Measurements from ENCODE around the gene ZFHX2. TPM values are rescaled to one million over a fixed set of nuclear protein-coding genes. Genes with fewer than 3 reads are reported as not detected.
A peak's percentile ranks its signal among the peaks of the same experiment; 100 is the strongest.

ZFHX2 gene
- total and polyA plus RNA-seq, 2 of the 13 experiments (the other 11 are each of a cell fraction or from before 2014, with no cell fraction given), result 0.17 to 0.44 TPM

DNA sequence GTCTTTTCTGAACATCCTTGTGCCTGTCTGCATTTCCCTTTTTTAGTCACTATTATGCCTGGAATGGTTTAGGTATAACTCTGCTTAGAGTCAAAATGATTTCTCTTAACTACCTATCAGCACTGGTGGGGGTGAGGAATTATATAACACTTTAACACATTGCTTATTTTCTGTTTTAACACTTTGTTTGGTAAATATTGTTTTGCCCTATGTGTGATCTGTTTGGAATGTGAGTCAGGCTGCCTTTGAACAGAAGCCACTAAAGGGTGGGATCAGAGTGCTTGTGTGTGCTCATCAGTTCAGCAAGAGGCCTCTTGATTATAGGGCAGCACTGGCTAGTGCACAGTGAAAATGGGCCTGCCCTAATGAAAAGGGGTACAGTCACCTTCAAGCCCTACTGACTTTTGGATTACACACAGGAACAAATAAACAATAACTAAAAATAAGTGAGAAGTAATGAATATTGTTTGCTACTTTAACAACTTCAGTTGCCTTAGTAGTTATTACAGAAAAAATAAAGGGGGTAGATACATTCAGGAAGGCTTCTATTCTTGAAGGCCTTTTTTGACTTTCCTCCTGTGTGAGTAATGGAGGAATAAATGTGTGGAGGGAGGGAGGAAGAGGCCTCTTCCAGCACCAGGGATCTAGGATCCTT is 58.8 kb downstream of the ZFHX2 start:
- Histone ChIP-seq H3K27me3 (ENCODE audit: control insufficient read depth in 1 of 2, insufficient read depth in 2 of 2, low read length in 2 of 2) (no peaks in the 10 kb centered on the region), H3K9ac (ENCODE audit: insufficient read depth, low read depth, low read length) (no peak overlapping the region), H4K20me1 (ENCODE audit: insufficient read depth, low read length) (no peaks in the 10 kb centered on the region; the same call in 1 of the 2 replicates), H3K27ac (ENCODE audit: extremely low read length, insufficient read depth, low read length) (peak overlapping the region; percentile 3), H3K79me2 (ENCODE audit: insufficient read depth, low read length) (no peaks in the 10 kb centered on the region), H3K4me3 (replicated peaks in 1 of 3; ENCODE audit: insufficient read depth in 1 of 3, low read depth in 2 of 3, low read length in 3 of 3) (no peak overlapping the region), H2AFZ (ENCODE audit: low read length) (no peak overlapping the region), H3K4me2 (ENCODE audit: low read depth, low read length) (peak overlapping the region; percentile 5), H3K36me3 (replicated peaks in 1 of 2; ENCODE audit: control insufficient read depth in 1 of 2, insufficient read depth in 2 of 2, low read length in 2 of 2) (peaks cover 12 to 23% of the 10 kb centered on the region in 2 experiments; a peak in 4 of 5 replicates), H3K9me3 (ENCODE audit: low read length) (no peaks in the 10 kb centered on the region), H3K4me1 (ENCODE audit: insufficient read depth, low read length) (peaks cover 28% of the 10 kb centered on the region)
- in situ Hi-C loops (cut with HindIII; ENCODE audit: extremely low pct_ligation_motif_present, low pct_unique_long_range_greater_than_20kb), result no loop called here
- ChIA-PET CTCF (ENCODE audit: low intra/inter-chr PET ratio, low total read pairs) (no interaction called here), POLR2A (interaction anchor here (1.2 to 1.8 kb wide), 2 partner anchors 10 to 172 kb away, joined by 4 read pairs; partner anchors contain the start of gene PABPN1)
- intact Hi-C loops (cut with micrococcal nuclease; ENCODE audit: unreplicated experiment), result loop anchor here (2.0 kb wide), 1 partner anchor 46 kb away; no protein-coding TSS in a partner anchor
- no TSS peak for BruUV-seq (replicated peaks)
- DNase-seq (ENCODE audit: low spot score) (peak; percentile 91), ATAC-seq (peak; percentile 99), FAIRE-seq (peak; percentile 82)
- TF ChIP-seq TFAP4 (IDR thresholded peaks at IDR 0.05; ENCODE audit: borderline replicate concordance, low read depth) (peak; percentile 34; the same call in 1 of the 2 replicates), AGO1 (IDR thresholded peaks at IDR 0.05; ENCODE audit: low read depth, low read length, poor library complexity, severe bottlenecking) (no peak), ZNF124 (CRISPR knock-in tag; IDR thresholded peaks at IDR 0.05) (0 out of 2 replicates have a peak, but pooled peaks have one; percentile 55), MIER3 (CRISPR knock-in tag; IDR thresholded peaks at IDR 0.05; ENCODE audit: borderline replicate concordance) (peak; percentile 69; the same call in 1 of the 2 replicates), ZBTB7B (CRISPR knock-in tag; IDR thresholded peaks at IDR 0.05) (0 out of 2 replicates have a peak, but pooled peaks have one; percentile 58), ZUFSP (CRISPR knock-in tag; IDR thresholded peaks at IDR 0.05; ENCODE audit: borderline replicate concordance) (no peak), ZNF609 (CRISPR knock-in tag; IDR thresholded peaks at IDR 0.05; ENCODE audit: borderline replicate concordance) (peak; percentile 95), KLF11 (CRISPR knock-in tag; IDR thresholded peaks at IDR 0.05) (peak; percentile 38; the same call in 1 of the 2 replicates), ZZZ3 (CRISPR knock-in tag; IDR thresholded peaks at IDR 0.05; ENCODE audit: borderline replicate concordance) (no peak), SSRP1 (CRISPR knock-in tag; IDR thresholded peaks at IDR 0.05) (peak; percentile 69; the same call in 1 of the 2 replicates)
- TF ChIP-seq, protein P1, sequence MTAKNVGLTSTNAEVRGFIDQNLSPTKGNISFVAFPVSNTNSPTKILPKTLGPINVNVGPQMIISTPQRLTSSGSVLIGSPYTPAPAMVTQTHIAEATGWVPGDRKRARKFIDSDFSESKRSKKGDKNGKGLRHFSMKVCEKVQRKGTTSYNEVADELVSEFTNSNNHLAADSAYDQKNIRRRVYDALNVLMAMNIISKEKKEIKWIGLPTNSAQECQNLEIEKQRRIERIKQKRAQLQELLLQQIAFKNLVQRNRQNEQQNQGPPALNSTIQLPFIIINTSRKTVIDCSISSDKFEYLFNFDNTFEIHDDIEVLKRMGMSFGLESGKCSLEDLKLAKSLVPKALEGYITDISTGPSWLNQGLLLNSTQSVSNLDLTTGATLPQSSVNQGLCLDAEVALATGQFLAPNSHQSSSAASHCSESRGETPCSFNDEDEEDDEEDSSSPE (CRISPR knock-in tag; IDR thresholded peaks at IDR 0.05), result no peak

Measured in HepG2 (cell line).